Ishikawa (cell line): ENCODE results near the gene MGST1.

Source experiments
- RAD21 ChIP-seq: IDR thresholded peaks from 2 replicates; pipeline ENCODE4 v1.6.1; 2012; ENCODE audit warnings: low read depth
- TAF1 ChIP-seq: IDR thresholded peaks from 2 replicates; pipeline ENCODE4 v1.6.1; 2012; ENCODE audit warnings: low read depth, mild to moderate bottlenecking
- ZBTB7A ChIP-seq: IDR thresholded peaks from 2 replicates; pipeline ENCODE4 v1.6.1; 2012; ENCODE audit warnings: low read depth
- TF ChIP-seq, protein P1 (sequence below): IDR thresholded peaks from 2 replicates; pipeline ENCODE4 v1.6.1; 2012

DNA sequence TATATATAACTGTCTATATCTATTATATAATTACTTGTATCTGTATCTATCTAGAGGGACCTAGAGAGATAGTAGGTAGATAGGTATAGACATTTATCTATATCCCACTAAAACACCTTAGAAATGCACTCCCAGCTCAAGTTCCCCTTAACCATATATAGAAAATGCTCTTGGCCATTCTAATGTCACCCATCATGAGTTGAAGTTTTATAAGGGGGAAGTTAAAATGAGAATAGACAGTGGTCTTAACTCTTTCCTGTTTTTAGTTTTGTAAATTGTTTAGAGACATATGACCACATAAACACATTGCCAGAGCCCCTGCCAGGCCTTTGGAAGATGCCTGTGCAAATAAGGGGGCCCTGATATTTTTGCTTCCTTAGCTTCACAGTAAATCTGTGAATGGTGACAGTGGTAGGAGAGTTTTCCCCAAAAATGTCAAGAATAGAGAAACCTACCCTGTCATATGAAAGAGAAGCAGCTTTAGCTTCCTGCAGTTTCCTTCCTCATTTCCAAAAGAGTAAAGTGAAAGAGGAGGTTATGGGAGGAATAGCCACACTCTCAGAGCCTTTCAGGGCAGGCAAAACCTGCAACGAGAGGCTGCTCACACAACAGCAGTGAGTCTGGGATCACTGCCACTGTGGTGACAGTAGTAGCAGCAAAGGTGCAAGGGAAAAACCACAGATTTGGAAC lies 45.5 kb downstream of the MGST1 start:
- TF ChIP-seq, protein P1, sequence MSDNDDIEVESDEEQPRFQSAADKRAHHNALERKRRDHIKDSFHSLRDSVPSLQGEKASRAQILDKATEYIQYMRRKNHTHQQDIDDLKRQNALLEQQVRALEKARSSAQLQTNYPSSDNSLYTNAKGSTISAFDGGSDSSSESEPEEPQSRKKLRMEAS = no peak
- TF ChIP-seq ZBTB7A (no peak), TAF1 (no peak), RAD21 (no peak)
